GM18870 (cell line): ENCODE measurements around the gene SIX1.

Source experiments
- ATAC-seq: cut with Tn5 transposase; IDR thresholded peaks from one replicate; pipeline ENCODE4 v1.9.1; 2021; ENCODE audit warnings: moderate library complexity; ENCODE audit not compliant: unreplicated experiment

The SIX1 gene

DNA sequence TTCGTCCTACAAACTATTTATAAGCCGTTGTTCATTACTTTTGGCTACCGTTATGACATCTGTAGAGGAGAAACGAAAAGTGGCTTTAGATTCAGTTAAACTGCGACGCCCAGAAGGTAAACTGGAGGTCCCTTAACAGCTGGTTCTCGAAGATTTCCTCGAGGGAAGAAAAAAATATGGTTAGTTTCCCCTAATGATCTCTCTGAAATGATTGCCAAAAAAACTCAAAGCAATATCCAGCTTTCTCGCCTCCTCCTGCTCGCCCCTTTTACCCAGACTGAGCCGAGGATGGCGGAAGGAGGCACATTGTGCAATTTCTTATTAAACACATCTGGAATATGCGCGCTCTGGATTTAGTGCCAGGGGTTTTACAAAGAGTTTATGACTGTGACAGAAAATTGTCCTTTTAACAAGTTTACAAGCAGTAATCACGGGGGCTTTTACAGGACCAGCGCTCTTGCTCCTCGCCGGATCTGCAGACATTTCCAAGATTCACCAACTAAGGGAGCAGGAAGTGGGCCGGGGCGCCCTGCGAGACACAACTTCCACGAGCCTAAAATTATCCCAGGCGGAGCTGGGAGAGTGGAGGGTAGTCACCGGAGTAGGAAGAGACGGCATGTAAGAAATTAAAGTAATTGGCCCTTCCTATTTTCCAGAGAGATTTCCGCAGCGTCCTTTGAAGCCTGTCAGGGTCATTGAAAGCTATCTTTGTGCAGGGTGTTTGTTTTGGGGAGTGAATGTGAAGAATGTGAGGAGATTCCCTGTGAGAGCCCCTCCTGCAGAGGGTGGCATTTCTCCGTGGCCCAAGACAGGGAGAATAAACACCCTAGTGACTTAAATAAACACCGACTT, 5.6 kb downstream of the SIX1 start:
- ATAC-seq, result no peak

DNA sequence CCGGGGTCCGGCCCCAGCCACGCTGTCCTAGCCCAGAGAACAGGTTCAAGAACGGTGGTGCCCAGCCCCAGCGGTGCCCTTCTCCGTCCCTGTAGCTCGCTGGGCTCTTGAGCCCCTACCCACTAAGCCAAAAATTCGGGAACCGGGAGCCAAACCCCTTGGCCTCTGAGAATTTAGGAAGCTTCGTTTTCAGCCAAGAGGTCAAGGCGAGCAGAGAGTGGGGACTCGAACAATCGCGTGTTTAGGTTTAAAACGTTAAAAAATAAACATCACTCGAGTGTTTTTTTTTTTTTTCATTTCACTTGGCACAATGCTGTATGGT, 6.2 kb downstream of the SIX1 start:
- no peak for ATAC-seq

GRCh38 chr14:60642270-60643140, 6.8 kb downstream of the SIX1 start:
- ATAC-seq, result no peak

GRCh38 chr14:60641742-60642269, 7.5 kb downstream of the SIX1 start:
- no peak for ATAC-seq

GRCh38 chr14:60640859-60641741, 8.2 kb downstream of the SIX1 start:
- no peak for ATAC-seq

DNA sequence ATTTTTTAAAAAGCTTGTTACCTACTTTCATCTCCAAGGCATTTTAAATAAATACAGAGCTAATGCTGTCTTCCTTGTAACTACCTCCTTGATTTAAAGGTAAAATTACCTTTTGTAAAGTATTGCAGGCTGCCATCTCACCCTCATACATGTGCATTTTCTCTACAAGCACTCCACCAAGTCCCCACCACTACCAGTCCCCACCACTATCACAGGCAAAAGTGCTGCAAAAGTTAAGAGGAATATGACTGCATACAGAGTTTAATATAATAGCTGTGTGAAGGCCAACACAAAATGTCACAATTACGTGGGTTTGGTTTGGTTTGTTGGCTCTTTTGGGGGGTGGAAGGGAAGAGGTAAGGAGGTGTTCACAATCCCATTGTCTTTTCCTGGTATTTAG, 9.6 kb downstream of the SIX1 start:
- ATAC-seq, result no peak

DNA sequence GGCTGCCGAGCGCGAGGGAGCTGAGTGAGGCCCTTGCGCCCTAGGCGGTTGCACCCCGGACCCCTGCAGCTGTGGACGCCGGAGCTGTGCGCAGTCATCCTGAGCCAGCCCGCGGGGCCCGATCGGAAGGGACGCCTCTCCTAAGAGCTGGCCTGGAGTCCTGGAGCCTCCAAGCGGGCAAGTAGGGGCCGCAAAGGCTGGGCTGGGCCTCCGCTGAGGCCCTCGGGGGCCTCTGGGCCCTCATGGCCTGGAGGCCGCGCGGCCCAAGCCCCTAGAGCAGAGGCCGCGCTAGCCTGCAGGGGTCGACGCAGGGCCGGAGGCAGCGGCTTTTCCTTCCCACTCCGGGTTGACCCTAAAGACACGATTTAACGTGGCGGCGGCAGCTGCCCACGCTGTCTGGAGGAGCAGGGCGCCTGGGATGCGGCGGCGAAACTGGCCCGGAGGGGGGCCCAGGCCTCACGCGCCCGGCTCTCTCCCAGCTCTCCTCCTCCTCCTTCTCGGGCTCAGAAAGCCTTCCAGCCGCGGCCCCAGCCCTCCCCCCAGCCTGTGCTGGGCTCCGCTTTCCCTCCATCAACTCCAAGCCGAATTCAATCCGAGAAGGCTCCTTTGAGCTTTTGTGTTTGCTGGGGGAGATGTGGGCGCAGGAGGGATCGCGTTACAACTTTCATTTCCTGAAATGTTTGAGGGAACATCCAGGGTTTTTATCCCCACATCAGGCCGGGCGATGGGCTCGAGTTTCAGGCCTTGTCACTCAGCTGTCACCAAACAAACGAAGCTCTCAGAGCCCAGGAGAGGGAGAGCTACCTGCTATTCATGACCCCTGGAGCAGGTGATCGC, 11.6 kb downstream of the SIX1 start:
- no peak for ATAC-seq

DNA sequence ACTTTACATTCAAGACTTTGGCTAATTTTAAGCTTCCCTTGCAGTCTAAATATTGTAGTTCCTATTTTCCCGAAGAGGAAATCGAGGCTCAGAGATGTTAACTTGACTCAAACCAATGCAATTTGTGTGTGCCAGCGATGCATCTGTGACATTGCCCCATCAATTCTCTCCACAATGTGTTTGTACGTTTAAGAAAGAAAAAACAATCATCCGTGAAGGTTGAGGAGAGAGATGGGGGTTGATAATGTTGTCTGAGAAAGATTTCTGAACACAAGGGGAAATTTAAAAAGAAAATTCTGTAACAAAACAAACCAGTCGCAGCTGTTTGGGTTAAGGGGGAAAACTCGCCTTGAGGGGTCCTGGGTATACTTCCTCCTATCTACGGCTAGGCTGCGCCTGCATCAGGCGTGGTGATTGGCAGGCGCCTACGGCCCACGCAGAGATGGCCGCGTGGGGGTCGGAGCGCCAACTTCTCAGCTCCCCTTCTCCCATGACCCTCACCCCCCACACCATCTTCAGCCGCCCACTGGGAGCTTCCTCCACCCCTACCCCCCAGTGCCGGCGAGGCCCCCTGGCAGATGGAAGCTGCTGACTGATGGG, 12.3 kb downstream of the SIX1 start:
- no peak for ATAC-seq

DNA sequence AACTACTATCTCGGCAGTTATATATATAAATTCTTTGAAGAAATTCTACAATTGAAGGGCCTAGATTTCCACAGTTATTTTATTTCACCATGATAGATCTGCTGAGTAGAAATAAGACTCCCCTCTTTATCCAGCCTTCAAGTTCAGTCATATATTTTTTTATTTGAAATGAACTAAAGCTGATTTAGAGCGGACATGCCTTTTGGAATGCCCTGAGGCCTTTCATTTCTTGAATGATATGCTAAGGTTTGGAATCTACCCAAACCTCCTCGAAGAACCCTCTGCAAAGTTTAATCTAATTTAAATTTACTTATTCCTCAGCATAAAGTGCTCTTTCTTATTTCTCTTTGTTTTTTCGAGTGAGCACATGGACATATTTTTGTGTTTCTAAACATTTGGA, 15.1 kb downstream of the SIX1 start:
- ATAC-seq, result no peak

GRCh38 chr14:60632777-60633176, 16.5 kb downstream of the SIX1 start:
- peak; percentile 65 for ATAC-seq

DNA sequence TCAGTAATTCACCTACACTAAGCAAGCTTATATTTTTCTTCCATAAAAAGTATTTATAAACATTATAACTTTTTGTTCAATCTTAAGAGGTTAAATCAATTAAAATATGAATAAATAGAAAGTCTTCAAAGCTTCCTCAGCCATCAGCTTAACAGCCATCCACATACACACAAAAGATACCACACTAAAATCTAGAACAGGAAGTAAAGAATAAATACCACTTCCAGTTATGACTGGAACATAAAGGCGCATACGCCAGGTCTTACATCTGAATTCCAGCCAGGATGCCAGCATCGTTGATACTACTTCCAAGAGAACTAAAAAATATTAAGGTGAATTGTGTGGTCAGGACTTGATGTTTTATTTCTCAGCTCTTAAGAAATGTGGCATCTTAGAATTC, 17.0 kb downstream of the SIX1 start:
- ATAC-seq, result peak; percentile 85

GRCh38 chr14:60631842-60632241, 17.4 kb downstream of the SIX1 start:
- no peak for ATAC-seq

DNA sequence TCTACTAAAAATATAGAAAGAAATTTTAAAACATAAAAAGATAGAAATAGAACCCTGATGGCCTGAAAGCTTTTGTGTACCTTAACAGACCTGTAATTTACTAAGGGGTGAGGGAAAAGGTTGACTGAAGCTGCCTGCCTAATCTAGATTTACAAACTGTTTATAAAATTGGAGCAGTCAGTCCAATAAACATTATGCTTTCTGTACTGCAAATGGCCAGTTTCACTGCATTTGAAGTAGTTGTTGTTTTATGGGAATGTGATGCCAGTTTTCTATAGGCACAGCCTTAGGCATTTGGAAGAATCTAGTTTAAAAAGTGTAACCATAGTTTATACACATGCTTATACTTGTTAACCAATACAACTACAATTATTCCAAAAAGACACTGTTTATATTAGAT, 19.1 kb downstream of the SIX1 start:
- no peak for ATAC-seq

DNA sequence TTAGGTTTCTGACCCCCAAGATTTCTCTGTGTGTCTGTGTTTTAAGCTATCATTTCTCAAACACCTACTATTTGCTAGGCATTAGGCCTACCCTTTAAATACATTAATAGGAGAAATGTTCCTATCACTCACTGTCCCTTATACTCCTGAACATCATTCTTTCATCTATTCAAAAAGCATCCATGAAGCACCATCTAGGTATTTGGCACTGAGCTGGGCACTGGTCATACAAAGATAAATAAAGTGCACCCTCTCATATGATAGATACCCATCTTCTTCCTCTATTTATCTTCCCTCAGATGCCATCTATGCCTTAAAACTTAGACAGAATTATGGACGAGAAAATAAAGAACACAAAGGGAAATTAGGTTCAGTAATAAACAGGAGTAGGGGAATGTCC, 20.4 kb downstream of the SIX1 start:
- no peak for ATAC-seq

GRCh38 chr14:60622917-60623257, 26.4 kb downstream of the SIX1 start:
- no peak for ATAC-seq

- ATAC-seq, result no peak
Measured at GRCh38 chr14:60622210-60622916, 26.9 kb downstream of the SIX1 start.

GRCh38 chr14:60621386-60621785, 27.9 kb downstream of the SIX1 start:
- ATAC-seq, result no peak

DNA sequence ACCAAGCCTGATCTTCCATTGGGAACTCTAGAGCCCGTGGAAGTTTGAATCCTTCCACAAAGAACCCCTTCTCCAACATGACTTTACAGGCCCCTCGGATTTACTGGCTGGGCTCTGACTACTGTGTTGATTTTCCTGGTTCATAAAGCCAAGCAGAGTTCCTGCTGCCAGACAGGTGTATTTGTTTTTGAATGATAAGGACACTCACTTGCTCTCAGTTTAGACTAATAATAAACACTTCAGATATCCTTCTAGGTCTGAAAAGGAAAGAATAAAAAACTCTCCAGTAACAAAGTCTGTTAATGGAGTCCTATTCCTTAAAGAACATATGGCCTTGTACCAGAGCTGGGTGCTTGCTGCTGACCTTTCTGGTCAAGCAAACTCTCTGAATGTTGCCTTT, 31.0 kb downstream of the SIX1 start:
- no peak for ATAC-seq

- ATAC-seq, result no peak
Measured at GRCh38 chr14:60616461-60616959, 32.8 kb downstream of the SIX1 start.
